Measurements from ENCODE around the gene CXCL17.

GRCh38 chr19:42389899-42390298, 52.8 kb downstream of the CXCL17 start, which contains the start of gene CNFN:
- TF ChIP-seq TAF1 (IDR thresholded peaks at IDR 0.05; ENCODE audit: borderline replicate concordance, low read depth, low read length) (no peak), POLR2AphosphoS5 (IDR thresholded peaks at IDR 0.05; ENCODE audit: low read depth, low read length) (no peak), POLR2A (IDR thresholded peaks at IDR 0.05; ENCODE audit: low read depth, low read length) (no peak)

Data from GM12892 (cell line).